HCT116 (cell line): ENCODE results near the gene IGFBPL1. TPM values are rescaled to one million over a fixed set of nuclear protein-coding genes. Genes with fewer than 3 reads are reported as not detected.

Experiments used
- ATAC-seq: fragments of 200-7000 bp; cut with Tn5 transposase; 2 replicates; pipeline ENCODE4 v1.9.1; 2020; ENCODE audit warnings: mild to moderate bottlenecking, moderate library complexity
- BruUV-seq: library from RNA; stranded (reverse); fragments of 400-500 nt; replicated peaks from 2 replicates; lab custom pipeline; 2021; lab: Mats Ljungman, UMichigan
- CTCF ChIA-PET: fragments of 300-600 bp; sonication (Branson Sonifier 250); formaldehyde crosslinking; loops from one replicate; lab custom pipeline; 2021; ENCODE audit warnings: antibody characterized with exemption; lab: Charles Lee
- POLR2A ChIA-PET: fragments of 300-600, 350-600 bp; sonication (Branson Sonifier 250); formaldehyde crosslinking; loops from one replicate; lab custom pipeline; 2021; ENCODE audit warnings: antibody characterized with exemption; lab: Charles Lee
- RAD21 ChIA-PET, 2 experiments: fragments of 300-600 bp; sonication (Branson Sonifier 250); formaldehyde crosslinking; loops; one replicate each; lab custom pipeline; 2023; ENCODE audit warnings: low total read pairs in 2 of 2; ENCODE audit not compliant: uncharacterized antibody in 2 of 2, unreplicated experiment in 2 of 2, low non-redundant PET in 1 of 2; lab: Charles Lee
- DNase-seq: peaks from one replicate; pipeline ENCODE4 v3.0.0-alpha.2; 2010; ENCODE audit warnings: low read depth, low spot score
- H2AFZ ChIP-seq: fragments of 200-600 bp; shearing (Covaris generic), sonication (generic); 2 replicates; pipeline ENCODE4 v1.6.1; 2017; ENCODE audit warnings: low read depth, mixed run types, mixed read lengths, antibody characterized with exemption, low read length; ENCODE audit not compliant: poor library complexity, severe bottlenecking
- H3K27ac ChIP-seq: 2 replicates; pipeline ENCODE4 v1.5.1; 2012; ENCODE audit warnings: low read depth, low read length
- H3K27me3 ChIP-seq: fragments of 200-600 bp; sonication (generic); 2 replicates; pipeline ENCODE4 v1.6.1; 2016; ENCODE audit warnings: mixed run types, low read length, mixed read lengths; ENCODE audit not compliant: insufficient read depth
- H3K36me3 ChIP-seq, 2 experiments: fragments of 200-500 bp in 1 of 2; fragments of 200-600 bp in 1 of 2; sonication (Bioruptor generic) in 1 of 2; sonication (generic) in 1 of 2; 2 replicates each; pipeline versions ENCODE4 v1.5.1 to v1.6.1; 2014 to 2016; ENCODE audit warnings: low read length in 2 of 2, inconsistent platforms in 1 of 2, mixed read lengths in 1 of 2, mixed run types in 1 of 2; ENCODE audit not compliant: insufficient read depth in 2 of 2, control insufficient read depth in 1 of 2
- H3K4me1 ChIP-seq, 2 experiments: fragments of 200-600 bp in 1 of 2; sonication (generic) in 1 of 2; 2 replicates each; pipeline versions ENCODE4 v1.5.1 to v1.6.1; 2012 to 2017; ENCODE audit warnings: low read length in 2 of 2, inconsistent platforms in 1 of 2, mild to moderate bottlenecking in 1 of 2, mixed read lengths in 1 of 2, mixed run types in 1 of 2, moderate library complexity in 1 of 2; ENCODE audit not compliant: insufficient read depth in 2 of 2, control insufficient read depth in 1 of 2
- H3K4me2 ChIP-seq: fragments of 200-600 bp; sonication (generic); 2 replicates; pipeline ENCODE4 v1.6.1; 2017; ENCODE audit warnings: mixed run types, low read length, mixed read lengths
- H3K4me3 ChIP-seq, 2 experiments: fragments of 200-600 bp in 1 of 2; sonication (generic) in 1 of 2; replicated peaks in 1 of 2; 2 replicates each; pipeline ENCODE4 v1.5.1; 2011 to 2016; ENCODE audit warnings: low read length in 2 of 2, control low read depth in 1 of 2, low read depth in 1 of 2, mild to moderate bottlenecking in 1 of 2, mixed read lengths in 1 of 2, mixed run types in 1 of 2
- H3K79me2 ChIP-seq: fragments of 200-600 bp; sonication (generic); 2 replicates; pipeline ENCODE4 v1.6.1; 2017; ENCODE audit warnings: mild to moderate bottlenecking, mixed run types, low read length, moderate library complexity, mixed read lengths; ENCODE audit not compliant: insufficient read depth
- H3K9ac ChIP-seq: fragments of 200-600 bp; sonication (generic); 2 replicates; pipeline ENCODE4 v1.6.1; 2016; ENCODE audit warnings: low read length, mixed read lengths
- H3K9me2 ChIP-seq: fragments of 200-600 bp; sonication (generic), shearing (Covaris generic); 2 replicates; pipeline ENCODE4 v1.6.1; 2017; ENCODE audit warnings: mixed run types, mild to moderate bottlenecking, moderate library complexity; ENCODE audit not compliant: insufficient read depth
- H3K9me3 ChIP-seq, 2 experiments: fragments of 200-500 bp in 1 of 2; fragments of 200-600 bp in 1 of 2; sonication (Bioruptor generic) in 1 of 2; sonication (generic) in 1 of 2; 2 replicates each; pipeline ENCODE4 v1.6.1; 2014 to 2017; ENCODE audit warnings: low read length in 2 of 2, mixed read lengths in 2 of 2, inconsistent platforms in 1 of 2, low read depth in 1 of 2, mild to moderate bottlenecking in 1 of 2, mixed run types in 1 of 2, moderate library complexity in 1 of 2; ENCODE audit not compliant: control insufficient read depth in 1 of 2, insufficient read depth in 1 of 2
- H4K20me1 ChIP-seq: fragments of 200-600 bp; sonication (generic), shearing (Covaris generic); 2 replicates; pipeline ENCODE4 v1.6.1; 2017; ENCODE audit warnings: mixed run types, mild to moderate bottlenecking, moderate library complexity; ENCODE audit not compliant: insufficient read depth
- CEBPB ChIP-seq: IDR thresholded peaks from 2 replicates; pipeline ENCODE4 v1.6.1; 2012; ENCODE audit warnings: low read depth
- CTCF ChIP-seq, 3 experiments: fragments of 200-600 bp in 1 of 3; sonication (generic) in 1 of 3; IDR thresholded peaks in 2 of 3; conservative IDR thresholded peaks in 1 of 3; 2 replicates each; pipeline ENCODE4 v1.5.1; 2012 to 2017; ENCODE audit warnings: low read depth in 2 of 3, low read length in 2 of 3, antibody characterized with exemption in 1 of 3, borderline replicate concordance in 1 of 3, control low read depth in 1 of 3, mild to moderate bottlenecking in 1 of 3, mixed read lengths in 1 of 3, mixed run types in 1 of 3, moderate library complexity in 1 of 3; ENCODE audit not compliant: insufficient read depth in 1 of 3
- EGR1 ChIP-seq: IDR thresholded peaks from 2 replicates; pipeline ENCODE4 v1.6.1; 2012; ENCODE audit warnings: low read depth
- ELF1 ChIP-seq: IDR thresholded peaks from 2 replicates; pipeline ENCODE4 v1.6.1; 2012; ENCODE audit warnings: low read depth, borderline replicate concordance
- EZH2 ChIP-seq: fragments of 200-600 bp; sonication (generic); IDR thresholded peaks from 2 replicates; pipeline ENCODE4 v1.6.1; 2017; ENCODE audit warnings: antibody characterized with exemption, mixed run types
- EZH2phosphoT487 ChIP-seq: fragments of 200-600 bp; IDR thresholded peaks from 2 replicates; pipeline ENCODE4 v1.6.1; 2018; ENCODE audit warnings: antibody characterized with exemption, borderline replicate concordance
- FOSL1 ChIP-seq: IDR thresholded peaks from 2 replicates; pipeline ENCODE4 v1.6.1; 2012; ENCODE audit warnings: low read depth
- JUND ChIP-seq: IDR thresholded peaks from 2 replicates; pipeline ENCODE4 v1.6.1; 2012
- POLR2A ChIP-seq: IDR thresholded peaks from 2 replicates; pipeline ENCODE4 v1.7.0; 2011; ENCODE audit warnings: borderline replicate concordance; ENCODE audit not compliant: insufficient read depth, insufficient read length; ENCODE audit errors: extremely low read depth
- POLR2AphosphoS5 ChIP-seq: IDR thresholded peaks from 2 replicates; pipeline ENCODE4 v1.6.1; 2011; ENCODE audit warnings: mild to moderate bottlenecking, low read depth, low read length, moderate library complexity
- RAD21 ChIP-seq: IDR thresholded peaks from 2 replicates; pipeline ENCODE4 v1.6.1; 2012; ENCODE audit warnings: low read depth, mild to moderate bottlenecking
- SIN3A ChIP-seq: IDR thresholded peaks from 2 replicates; pipeline ENCODE4 v1.6.1; 2012; ENCODE audit warnings: low read depth
- SRF ChIP-seq: IDR thresholded peaks from 2 replicates; pipeline ENCODE4 v1.6.1; 2012; ENCODE audit warnings: low read depth
- TCF7L2 ChIP-seq: IDR thresholded peaks from 2 replicates; pipeline ENCODE4 v1.7.0; 2011; ENCODE audit warnings: borderline replicate concordance, inconsistent platforms; ENCODE audit not compliant: insufficient read depth, insufficient read length; ENCODE audit errors: extremely low read depth
- ZBTB33 ChIP-seq: IDR thresholded peaks from 2 replicates; pipeline ENCODE4 v1.6.1; 2011; ENCODE audit warnings: mild to moderate bottlenecking, low read length, moderate library complexity; ENCODE audit not compliant: insufficient replicate concordance; ENCODE audit errors: extremely low read depth
- ZFX ChIP-seq: fragments of 450-650 bp; IDR thresholded peaks from 2 replicates; pipeline ENCODE4 v1.6.1; 2017
- ZNF274 ChIP-seq: fragments of 200-500 bp; sonication (Bioruptor generic); IDR thresholded peaks from 2 replicates; pipeline ENCODE4 v1.6.1; 2014; ENCODE audit warnings: mild to moderate bottlenecking, low read depth, low read length, inconsistent platforms
- intact Hi-C: fragments of 100-400 bp; cut with micrococcal nuclease; formaldehyde crosslinking; loops from 2 replicates; pipeline ENCODE4 v1.10.0; 2022
- total RNA-seq: library from RNA; stranded (reverse); gene quantifications from one replicate; pipeline ENCODE4 v1.2.1, GENCODE V29; 2021; ENCODE audit not compliant: unreplicated experiment
- TF ChIP-seq, protein P1 (sequence below): IDR thresholded peaks from 2 replicates; pipeline ENCODE4 v1.6.1; 2012
- TF ChIP-seq, protein P2 (sequence below): IDR thresholded peaks from 2 replicates; pipeline ENCODE4 v1.6.1; 2012; ENCODE audit warnings: low read depth

IGFBPL1 gene
- total RNA-seq, 1 experiment from 2014 or later: not detected

- ChIA-PET RAD21 (no interaction called here), CTCF (no interaction called here), POLR2A (no interaction called here)
- BruUV-seq: no TSS peak
- intact Hi-C loops: loop anchor here (10.0 kb wide), 1 partner anchor 906 kb away; the partner anchor contains the start of gene POLR1E
- Histone ChIP-seq H3K36me3 (peaks cover 0 to 4% of the 10 kb centered on the region in 2 experiments; a peak in 1 of 4 replicates), H3K4me2 (no peak overlapping the region), H3K79me2 (peaks cover 28% of the 10 kb centered on the region), H2AFZ (no peak overlapping the region), H3K9ac (no peak overlapping the region), H3K4me1 (peaks cover 5 to 13% of the 10 kb centered on the region in 2 experiments; a peak in 3 of 4 replicates), H3K9me2 (no peaks in the 10 kb centered on the region), H4K20me1 (no peaks in the 10 kb centered on the region), H3K27me3 (no peaks in the 10 kb centered on the region), H3K4me3 (no peak overlapping the region), H3K27ac (no peak overlapping the region), H3K9me3 (no peaks in the 10 kb centered on the region)
- no peak for ATAC-seq
- no peak for DNase-seq
- no peak for TF ChIP-seq ZFX
- TF ChIP-seq ELF1: no peak
- no peak for TF ChIP-seq EGR1
- no peak for TF ChIP-seq RAD21
- TF ChIP-seq ZNF274: no peak
- no peak for TF ChIP-seq CTCF (IDR thresholded peaks at IDR 0.05 in 2 of 3, conservative IDR thresholded peaks at IDR 0.05 in 1 of 3; ENCODE audit: borderline replicate concordance in 1 of 3, insufficient read depth in 1 of 3, low read depth in 2 of 3, low read length in 2 of 3)
- TF ChIP-seq ZBTB33: no peak
- TF ChIP-seq, protein P1, sequence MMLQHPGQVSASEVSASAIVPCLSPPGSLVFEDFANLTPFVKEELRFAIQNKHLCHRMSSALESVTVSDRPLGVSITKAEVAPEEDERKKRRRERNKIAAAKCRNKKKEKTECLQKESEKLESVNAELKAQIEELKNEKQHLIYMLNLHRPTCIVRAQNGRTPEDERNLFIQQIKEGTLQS: no peak
- no peak for TF ChIP-seq CEBPB
- TF ChIP-seq EZH2phosphoT487: no peak
- TF ChIP-seq POLR2AphosphoS5: no peak
- TF ChIP-seq SIN3A: no peak
- TF ChIP-seq, protein P2, sequence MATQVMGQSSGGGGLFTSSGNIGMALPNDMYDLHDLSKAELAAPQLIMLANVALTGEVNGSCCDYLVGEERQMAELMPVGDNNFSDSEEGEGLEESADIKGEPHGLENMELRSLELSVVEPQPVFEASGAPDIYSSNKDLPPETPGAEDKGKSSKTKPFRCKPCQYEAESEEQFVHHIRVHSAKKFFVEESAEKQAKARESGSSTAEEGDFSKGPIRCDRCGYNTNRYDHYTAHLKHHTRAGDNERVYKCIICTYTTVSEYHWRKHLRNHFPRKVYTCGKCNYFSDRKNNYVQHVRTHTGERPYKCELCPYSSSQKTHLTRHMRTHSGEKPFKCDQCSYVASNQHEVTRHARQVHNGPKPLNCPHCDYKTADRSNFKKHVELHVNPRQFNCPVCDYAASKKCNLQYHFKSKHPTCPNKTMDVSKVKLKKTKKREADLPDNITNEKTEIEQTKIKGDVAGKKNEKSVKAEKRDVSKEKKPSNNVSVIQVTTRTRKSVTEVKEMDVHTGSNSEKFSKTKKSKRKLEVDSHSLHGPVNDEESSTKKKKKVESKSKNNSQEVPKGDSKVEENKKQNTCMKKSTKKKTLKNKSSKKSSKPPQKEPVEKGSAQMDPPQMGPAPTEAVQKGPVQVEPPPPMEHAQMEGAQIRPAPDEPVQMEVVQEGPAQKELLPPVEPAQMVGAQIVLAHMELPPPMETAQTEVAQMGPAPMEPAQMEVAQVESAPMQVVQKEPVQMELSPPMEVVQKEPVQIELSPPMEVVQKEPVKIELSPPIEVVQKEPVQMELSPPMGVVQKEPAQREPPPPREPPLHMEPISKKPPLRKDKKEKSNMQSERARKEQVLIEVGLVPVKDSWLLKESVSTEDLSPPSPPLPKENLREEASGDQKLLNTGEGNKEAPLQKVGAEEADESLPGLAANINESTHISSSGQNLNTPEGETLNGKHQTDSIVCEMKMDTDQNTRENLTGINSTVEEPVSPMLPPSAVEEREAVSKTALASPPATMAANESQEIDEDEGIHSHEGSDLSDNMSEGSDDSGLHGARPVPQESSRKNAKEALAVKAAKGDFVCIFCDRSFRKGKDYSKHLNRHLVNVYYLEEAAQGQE: no peak
- TF ChIP-seq SRF: no peak
- no peak for TF ChIP-seq JUND
- TF ChIP-seq FOSL1: no peak
- no peak for TF ChIP-seq POLR2A
- TF ChIP-seq TCF7L2: no peak
- TF ChIP-seq EZH2: no peak
Observed at GRCh38 chr9:38390442-38390841, 33.8 kb downstream of the IGFBPL1 start.
